Dedifferentiated amniotic fluid mesenchymal stem cell (primary cell): Measurements from ENCODE around the gene PPFIA4.
"Not testable (repeated sequence)": the region's sequence is repeated elsewhere in the genome, so short reads cannot be mapped to it uniquely, and the experiment has no call there.

ENCODE experiments used
- DNase-seq: peaks from one replicate; pipeline ENCODE4 v3.0.0-alpha.2; 2016; ENCODE audit errors: extremely low spot score

Gene PPFIA4

GRCh38 chr1:203017061-203017460, 9.2 kb upstream of the PPFIA4 start:
- no peak for DNase-seq

- no peak for DNase-seq
Observed at GRCh38 chr1:203017692-203018091, 8.6 kb upstream of the PPFIA4 start.

GRCh38 chr1:203022855-203023254, 3.4 kb upstream of the PPFIA4 start:
- not testable (repeated sequence) for DNase-seq

GRCh38 chr1:203025686-203026030, 633 bp upstream of the PPFIA4 start:
- no peak for DNase-seq

- DNase-seq, result no peak
Observed at GRCh38 chr1:203026666-203027663, 674 bp downstream of the PPFIA4 start.

GRCh38 chr1:203028067-203028783, 1.9 kb downstream of the PPFIA4 start:
- DNase-seq, result no peak

GRCh38 chr1:203028784-203029553, 2.7 kb downstream of the PPFIA4 start:
- no peak for DNase-seq

GRCh38 chr1:203031467-203031866, 5.2 kb downstream of the PPFIA4 start:
- no peak for DNase-seq

GRCh38 chr1:203033287-203033686, 7.0 kb downstream of the PPFIA4 start:
- DNase-seq, result no peak

- no peak for DNase-seq
Observed at GRCh38 chr1:203033917-203034316, 7.6 kb downstream of the PPFIA4 start.

GRCh38 chr1:203034422-203035110, 8.3 kb downstream of the PPFIA4 start:
- no peak for DNase-seq

- no peak for DNase-seq
Observed at GRCh38 chr1:203035111-203036000, 9.1 kb downstream of the PPFIA4 start.

GRCh38 chr1:203036135-203036534, 9.8 kb downstream of the PPFIA4 start:
- DNase-seq, result no peak

- no peak for DNase-seq
Observed at GRCh38 chr1:203036537-203036936, 10.2 kb downstream of the PPFIA4 start.

GRCh38 chr1:203037509-203038190, 11.4 kb downstream of the PPFIA4 start:
- DNase-seq, result no peak

- peak; percentile 53 for DNase-seq
Observed at GRCh38 chr1:203038217-203038741, 12.0 kb downstream of the PPFIA4 start.

GRCh38 chr1:203038891-203039608, 12.8 kb downstream of the PPFIA4 start:
- peak; percentile 47 for DNase-seq

- no peak for DNase-seq
Observed at GRCh38 chr1:203039609-203040512, 13.6 kb downstream of the PPFIA4 start.
